ENCODE results near the gene PPM1F.
"Not testable (repeated sequence)": the region's sequence is repeated elsewhere in the genome, so short reads cannot be mapped to it uniquely, and the experiment has no call there.

Gene PPM1F

DNA sequence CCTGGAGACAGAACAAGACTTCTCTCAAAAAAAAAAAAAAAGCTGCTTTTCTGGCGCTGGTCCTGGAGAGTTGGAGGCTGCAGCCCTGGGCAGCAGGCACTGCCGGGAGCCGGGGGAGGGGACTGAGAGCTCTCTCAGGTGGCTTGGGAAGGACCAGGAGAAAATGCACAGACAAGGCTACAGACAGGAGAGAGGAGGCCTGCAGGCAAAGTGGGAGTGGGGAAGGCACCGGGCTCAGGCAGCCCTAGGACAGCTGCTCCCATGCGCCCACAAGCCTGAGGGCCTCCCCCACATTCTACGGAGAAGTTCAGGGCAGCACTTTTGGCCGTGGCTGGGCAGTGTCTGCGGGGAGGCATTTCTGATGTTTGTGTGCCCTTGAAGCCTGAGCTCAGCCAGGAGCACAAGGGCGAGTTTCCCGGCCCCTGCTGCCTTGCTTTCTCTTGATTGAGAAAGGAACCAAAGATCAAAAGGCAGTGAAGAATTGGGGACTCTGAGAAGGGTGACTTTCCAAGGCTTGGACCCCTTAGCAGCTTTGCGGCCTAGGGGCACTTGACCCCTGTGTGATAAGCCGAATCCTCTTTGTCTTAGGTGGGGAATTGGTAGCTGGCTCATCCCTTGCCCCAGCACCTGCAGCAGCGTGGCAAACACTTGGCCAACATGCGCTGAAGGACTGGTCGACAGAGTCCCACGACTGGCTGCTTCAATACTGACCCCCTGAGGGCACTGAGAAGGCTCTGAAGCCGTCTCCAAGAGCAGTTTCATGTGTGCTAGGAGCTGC, 35.3 kb downstream of the PPM1F start:
- Histone ChIP-seq H3K9me3 (no peaks in the 10 kb centered on the region), H3K27me3 (no peaks in the 10 kb centered on the region), H3K4me3 (ENCODE audit: low read depth, low read length) (no peak overlapping the region), H3K4me1 (no peaks in the 10 kb centered on the region), H3K36me3 (no peaks in the 10 kb centered on the region)
- DNase-seq, result no peak
- TF ChIP-seq CTCF (IDR thresholded peaks at IDR 0.05; ENCODE audit: low read depth, low read length), result no peak

GRCh38 chr22:21916309-21916918, 36.2 kb downstream of the PPM1F start:
- DNase-seq, result no peak
- Histone ChIP-seq H3K4me3 (ENCODE audit: low read depth, low read length) (no peak overlapping the region), H3K27me3 (no peaks in the 10 kb centered on the region), H3K9me3 (no peaks in the 10 kb centered on the region), H3K36me3 (no peaks in the 10 kb centered on the region), H3K4me1 (no peaks in the 10 kb centered on the region)
- no peak for TF ChIP-seq CTCF (IDR thresholded peaks at IDR 0.05; ENCODE audit: low read depth, low read length)

- DNase-seq, result no peak
Observed at GRCh38 chr22:21915624-21916308, 36.9 kb downstream of the PPM1F start.

GRCh38 chr22:21914033-21914642, 38.5 kb downstream of the PPM1F start:
- DNase-seq; H3K4me1 ChIP-seq; H3K27me3 ChIP-seq; H3K4me3 ChIP-seq (ENCODE audit: low read depth, low read length); H3K9me3 ChIP-seq; H3K36me3 ChIP-seq: not testable (repeated sequence)

More at GRCh38 chr22:21915624-21916308, 36.9 kb downstream of the PPM1F start:
- no peak for TF ChIP-seq CTCF (IDR thresholded peaks at IDR 0.05; ENCODE audit: low read depth, low read length)
- Histone ChIP-seq H3K36me3 (no peaks in the 10 kb centered on the region), H3K9me3 (no peaks in the 10 kb centered on the region), H3K27me3 (no peaks in the 10 kb centered on the region), H3K4me3 (ENCODE audit: low read depth, low read length) (no peak overlapping the region), H3K4me1 (no peaks in the 10 kb centered on the region)

GRCh38 chr22:21910367-21910766, 42.3 kb downstream of the PPM1F start:
- not testable (repeated sequence) for H3K36me3 ChIP-seq; H3K4me3 ChIP-seq (ENCODE audit: low read depth, low read length); H3K27me3 ChIP-seq; H3K4me1 ChIP-seq; H3K9me3 ChIP-seq; DNase-seq

DNA sequence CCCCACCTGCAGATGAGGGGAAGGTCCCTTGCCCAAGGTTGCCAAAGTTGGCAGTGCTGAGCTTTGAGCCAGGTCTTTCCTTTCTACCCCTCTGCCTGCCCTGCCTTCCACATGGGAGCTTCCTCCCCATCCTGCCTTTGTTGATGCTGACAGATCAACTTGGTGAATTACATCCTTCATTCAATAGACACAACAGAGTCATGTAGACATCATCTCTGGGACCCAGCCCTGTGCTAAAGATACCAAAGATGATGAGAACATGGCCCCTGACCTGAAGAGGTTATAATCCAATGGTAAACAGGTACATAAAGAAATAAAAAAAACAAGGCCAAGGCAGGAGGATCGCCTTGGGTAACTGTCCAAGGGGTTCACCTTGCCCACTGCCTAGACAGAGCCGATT, 42.8 kb downstream of the PPM1F start:
- no peaks in the 10 kb centered on the region for H3K4me1 ChIP-seq
- TF ChIP-seq CTCF (IDR thresholded peaks at IDR 0.05; ENCODE audit: low read depth, low read length), result no peak

More for the DNA sequence above, 42.8 kb downstream of the PPM1F start:
- no peak for DNase-seq
- Histone ChIP-seq H3K9me3 (no peaks in the 10 kb centered on the region), H3K36me3 (no peaks in the 10 kb centered on the region), H3K27me3 (no peaks in the 10 kb centered on the region), H3K4me3 (ENCODE audit: low read depth, low read length) (no peak overlapping the region)

All from BE2C (cell line).